ACHN (cell line): Measurements from ENCODE around the gene MRFAP1L1.

Experiments
- DNase-seq: peaks from one replicate; pipeline ENCODE4 v3.0.0-alpha.2; 2015
- in situ Hi-C: cut with HindIII; loops from 2 replicates; pipeline ENCODE4 v1.10.0; 2017; ENCODE audit warnings: low sequenced_read_pairs, low pct_ligation_motif_present, low pct_unique_long_range_greater_than_20kb

Gene MRFAP1L1

DNA sequence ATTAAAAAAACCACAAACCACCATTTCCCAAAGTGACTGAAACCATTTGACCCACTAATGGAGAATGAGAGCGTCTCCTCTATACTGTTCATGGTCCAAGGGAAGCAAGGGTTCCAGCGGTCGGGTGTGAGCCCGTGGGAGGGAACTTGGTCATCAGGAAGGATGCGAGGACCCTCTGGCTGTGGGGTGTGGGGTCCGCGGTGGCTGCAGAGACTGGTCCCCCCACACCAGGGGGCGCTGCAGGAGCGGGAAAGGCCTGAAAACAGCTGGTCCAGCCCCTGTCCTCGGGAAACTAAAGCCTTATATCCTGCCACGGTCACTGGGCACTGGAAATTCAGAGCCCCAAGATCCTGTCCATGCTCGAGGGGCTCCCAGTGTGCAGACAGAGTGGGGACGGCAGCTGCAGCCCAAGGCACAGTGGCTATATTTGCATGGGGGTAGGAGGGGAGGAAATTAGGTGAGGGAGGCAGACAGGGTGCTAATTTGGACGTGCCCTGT lies 10.6 kb upstream of the MRFAP1L1 start:
- in situ Hi-C loops: no loop called here
- DNase-seq: peak; percentile 64

DNA sequence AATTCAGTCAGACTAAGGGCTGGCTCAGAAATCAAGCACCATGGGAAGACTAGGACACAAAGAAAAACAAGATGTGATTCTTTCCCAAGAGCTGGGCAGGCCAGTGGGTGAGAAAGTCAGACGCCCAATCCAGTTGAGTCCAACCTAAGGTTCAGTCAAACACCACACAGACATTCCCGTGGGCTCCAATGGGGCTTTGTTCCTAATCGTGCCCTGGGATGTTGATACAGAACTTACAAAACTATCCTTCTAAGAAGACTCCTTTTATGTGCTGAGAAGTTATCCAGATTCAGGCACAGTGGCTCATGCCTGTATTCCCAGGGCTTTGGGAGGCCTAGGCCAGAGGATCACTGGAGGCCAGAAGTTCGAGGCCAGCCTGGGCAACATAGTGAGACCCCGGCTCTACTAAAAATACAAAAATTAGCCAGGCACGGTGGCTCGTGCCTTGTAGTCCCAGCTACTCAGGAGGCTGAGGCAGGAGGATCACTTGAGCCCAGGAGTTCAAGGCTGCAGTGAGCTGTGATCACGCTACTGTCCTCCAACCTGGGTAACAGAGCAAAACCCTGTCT lies 10.0 kb upstream of the MRFAP1L1 start:
- in situ Hi-C loops: no loop called here
- DNase-seq: no peak

DNA sequence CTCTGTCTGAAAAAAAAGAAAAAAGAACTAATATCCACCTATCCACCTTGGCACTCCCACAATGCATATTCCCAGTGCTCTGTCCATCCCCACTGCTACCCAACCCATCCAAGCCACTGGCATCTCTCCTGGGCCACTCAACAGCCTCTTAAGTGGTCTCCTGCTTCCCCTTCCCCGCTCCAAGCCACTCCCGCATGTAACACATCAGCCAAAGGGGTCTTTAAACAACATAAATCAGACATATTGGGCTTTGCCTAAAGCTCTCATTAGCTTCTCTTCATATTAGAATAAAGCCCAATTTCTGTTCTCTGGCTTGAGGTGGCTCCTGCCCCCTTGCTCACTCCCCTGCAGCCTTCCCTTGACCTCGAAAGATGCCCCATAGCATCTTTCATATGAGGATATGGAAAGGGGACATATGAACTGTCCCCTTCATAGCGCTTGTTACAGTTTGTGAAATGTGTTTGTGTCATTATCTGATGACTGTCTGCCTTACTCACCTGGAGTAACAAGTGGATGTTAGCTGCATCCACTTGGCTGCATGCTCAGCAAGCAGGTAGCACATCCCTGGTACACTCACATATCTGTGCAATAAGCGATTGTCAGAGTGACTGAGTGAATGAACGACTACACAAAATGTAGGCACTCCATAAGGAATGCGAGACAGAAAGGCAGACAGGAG lies 9.4 kb upstream of the MRFAP1L1 start:
- in situ Hi-C loops: no loop called here
- no peak for DNase-seq

DNA sequence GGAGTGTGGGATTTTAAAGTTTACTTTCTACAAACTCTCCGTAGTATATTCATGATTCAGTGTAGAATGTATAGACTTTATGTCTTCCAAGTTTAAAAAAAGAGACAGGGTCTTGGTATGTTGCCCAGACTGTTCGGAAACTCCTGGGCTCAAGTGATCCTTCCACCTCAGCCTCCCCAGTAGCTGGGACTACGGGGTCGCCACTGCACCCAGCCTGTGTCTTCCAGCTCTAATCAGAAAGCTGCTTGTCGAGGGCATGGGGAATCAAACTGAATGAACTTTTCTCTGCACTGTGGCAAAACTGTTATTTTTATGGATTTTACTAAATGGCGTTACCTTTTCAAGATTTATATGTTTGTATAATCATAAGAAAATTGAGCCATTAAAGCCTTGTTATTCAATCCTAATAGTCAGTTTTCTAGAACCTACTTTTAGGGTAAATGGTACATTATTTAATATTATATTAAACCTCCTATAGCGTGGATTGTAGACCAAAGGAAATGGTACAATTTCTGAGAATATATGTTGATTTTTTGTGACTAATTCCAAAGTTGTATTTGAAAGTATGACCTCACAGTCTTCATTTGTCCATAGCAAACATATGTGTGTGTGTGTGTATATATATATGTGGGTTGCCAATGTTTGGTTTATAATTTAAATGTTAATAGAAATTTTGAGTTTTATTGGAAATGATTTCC lies 7.4 kb upstream of the MRFAP1L1 start:
- in situ Hi-C loops: no loop called here
- DNase-seq: no peak

DNA sequence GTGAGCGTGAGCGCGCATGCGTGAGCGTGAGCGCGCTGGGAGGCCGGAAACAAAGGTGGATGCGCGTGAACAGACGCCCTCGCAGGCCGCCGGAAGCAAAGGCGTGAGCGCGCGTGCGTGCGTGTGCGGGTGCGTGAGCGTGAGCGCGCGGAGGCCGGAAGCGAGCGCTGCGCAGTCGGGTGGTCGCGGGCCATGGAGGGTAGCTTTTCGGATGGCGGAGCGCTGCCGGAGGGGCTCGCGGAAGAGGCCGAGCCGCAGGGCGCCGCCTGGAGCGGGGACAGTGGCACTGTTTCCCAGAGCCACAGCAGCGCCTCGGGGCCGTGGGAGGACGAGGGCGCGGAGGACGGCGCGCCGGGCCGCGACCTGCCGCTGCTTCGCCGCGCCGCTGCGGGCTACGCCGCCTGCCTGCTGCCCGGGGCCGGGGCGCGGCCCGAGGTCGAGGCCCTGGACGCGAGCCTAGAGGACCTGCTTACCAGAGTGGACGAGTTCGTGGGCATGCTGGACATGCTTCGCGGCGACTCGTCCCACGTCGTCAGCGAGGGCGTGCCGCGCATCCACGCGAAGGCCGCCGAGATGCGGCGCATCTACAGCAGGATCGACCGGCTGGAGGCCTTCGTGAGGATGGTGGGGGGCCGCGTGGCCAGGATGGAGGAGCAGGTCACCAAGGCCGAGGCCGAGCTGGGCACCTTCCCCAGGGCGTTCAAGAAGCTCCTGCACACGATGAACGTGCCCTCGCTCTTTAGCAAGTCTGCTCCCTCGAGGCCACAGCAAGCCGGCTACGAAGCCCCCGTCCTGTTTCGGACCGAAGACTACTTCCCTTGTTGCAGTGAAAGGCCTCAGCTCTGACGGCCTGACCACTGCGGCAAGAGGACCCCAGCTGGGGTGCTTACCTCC lies 6.6 kb upstream of the MRFAP1L1 start, which contains the start of gene BLOC1S4:
BLOC1S4 (plus strand) TSS at position 157 of the 894 bp plus-strand sequence; CDS start at position 193, 36 bp downstream.
- DNase-seq: peak; percentile 82
- in situ Hi-C loops: no loop called here

DNA sequence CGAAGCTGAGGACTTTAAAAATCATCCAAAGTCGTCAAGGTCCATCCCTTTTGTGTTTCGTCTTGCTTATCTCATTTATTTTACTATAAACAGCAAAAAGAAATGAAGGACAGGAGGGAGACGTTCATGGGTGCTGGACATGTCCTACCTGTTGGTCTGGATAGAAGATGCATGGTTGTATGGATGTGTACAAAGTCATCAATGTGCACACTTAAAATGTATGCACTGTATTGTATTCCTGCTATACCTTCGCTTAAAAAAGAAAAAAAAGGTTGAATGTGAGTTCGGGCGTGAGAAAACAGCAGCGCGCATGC lies 6.0 kb upstream of the MRFAP1L1 start:
- in situ Hi-C loops: no loop called here
- DNase-seq: no peak

DNA sequence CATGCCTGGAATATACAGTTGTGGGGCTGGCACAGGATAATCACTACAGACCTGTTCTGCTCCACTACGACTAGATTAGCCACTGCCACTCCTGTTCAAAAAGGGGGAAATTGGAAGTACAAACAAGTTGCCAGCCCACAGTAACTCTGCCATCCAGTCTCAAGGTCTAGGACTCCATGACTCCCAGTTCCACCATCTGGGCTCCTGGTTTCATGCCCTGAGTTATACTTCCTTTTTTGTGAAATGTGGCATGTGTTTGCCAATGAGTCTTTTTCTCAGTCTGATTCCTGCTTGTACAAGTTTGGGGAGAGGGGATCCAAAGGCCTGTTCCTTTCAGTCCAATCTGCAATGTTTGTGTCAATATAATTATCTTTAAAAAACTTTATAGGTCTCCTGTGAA lies 5.3 kb upstream of the MRFAP1L1 start:
- no peak for DNase-seq
- in situ Hi-C loops: no loop called here

DNA sequence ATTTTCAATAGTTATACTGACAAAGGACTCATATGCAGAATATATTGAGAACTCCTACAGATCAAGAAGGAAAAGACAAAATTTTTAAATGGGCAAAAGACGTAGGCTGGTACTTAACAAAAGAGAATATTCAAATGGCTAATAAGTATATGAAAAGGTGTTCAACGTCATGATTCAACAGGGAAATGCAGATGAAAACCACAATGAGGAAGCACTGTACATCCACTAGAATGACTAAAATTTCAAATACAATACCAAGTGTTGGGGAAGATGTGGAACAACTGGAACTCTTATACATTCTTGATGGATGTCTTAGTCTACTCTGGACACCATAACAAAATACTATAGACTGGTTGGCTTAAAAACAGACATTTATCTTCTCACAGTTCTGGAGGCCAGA lies 1.3 kb upstream of the MRFAP1L1 start:
- no peak for DNase-seq
- in situ Hi-C loops: no loop called here

DNA sequence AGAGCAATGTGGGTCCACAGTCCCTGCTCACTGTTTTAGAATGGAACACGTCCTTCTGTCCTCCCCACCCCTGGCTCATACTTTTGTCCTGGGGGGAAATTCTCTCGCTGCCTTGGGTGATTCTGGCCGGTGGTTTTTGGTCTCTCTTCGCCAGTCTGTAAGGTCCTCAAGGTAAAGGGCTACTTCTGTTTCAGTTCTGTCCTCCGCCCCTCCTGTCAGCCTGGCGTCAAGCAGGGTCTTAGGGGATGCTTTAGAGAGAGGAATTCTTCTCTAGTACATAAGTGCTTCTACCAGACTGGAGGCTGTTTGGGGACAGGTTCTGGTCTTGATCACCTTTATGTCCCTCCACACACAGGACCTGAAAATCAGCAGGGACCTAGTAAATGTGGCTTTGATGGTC lies 617 bp upstream of the MRFAP1L1 start:
- no peak for DNase-seq
- in situ Hi-C loops: no loop called here

DNA sequence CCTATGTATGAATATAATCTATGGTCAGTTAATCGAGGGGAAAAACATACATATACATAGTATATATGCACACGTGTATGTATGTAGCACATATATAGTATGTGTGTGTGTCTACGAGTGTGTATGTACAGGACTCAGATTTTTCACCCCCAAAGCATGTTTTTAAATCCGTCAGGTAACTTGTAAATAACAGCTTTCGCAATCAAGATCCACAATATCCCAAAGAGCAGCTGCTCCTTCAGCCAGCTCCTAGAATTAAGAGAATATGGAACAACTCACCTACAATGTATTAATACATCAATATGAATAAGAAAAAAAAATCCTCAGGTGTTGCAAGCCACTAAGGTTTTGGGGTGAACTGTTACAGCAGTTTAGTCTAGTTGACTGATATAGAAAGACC lies 3.5 kb downstream of the MRFAP1L1 start:
- no peak for DNase-seq
- in situ Hi-C loops: no loop called here

DNA sequence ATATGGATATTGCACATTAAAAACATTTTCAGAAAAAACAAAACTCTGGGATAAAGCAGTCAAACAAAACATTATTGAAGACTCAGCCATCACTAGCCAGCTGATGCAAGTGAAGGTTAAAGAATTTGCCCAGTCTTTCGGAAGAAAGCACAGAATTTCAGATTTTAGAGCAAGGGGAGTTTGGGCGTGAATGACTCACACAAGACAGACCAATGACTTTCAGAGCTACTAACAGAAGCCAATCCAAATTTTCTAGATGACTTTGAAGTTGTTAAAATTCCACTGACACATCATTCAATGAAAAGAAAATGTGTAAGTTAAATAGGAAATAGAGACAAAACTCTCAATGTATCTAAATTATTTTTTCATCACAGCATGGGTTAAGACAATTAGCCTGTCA lies 4.0 kb downstream of the MRFAP1L1 start:
- DNase-seq: no peak
- in situ Hi-C loops: no loop called here

DNA sequence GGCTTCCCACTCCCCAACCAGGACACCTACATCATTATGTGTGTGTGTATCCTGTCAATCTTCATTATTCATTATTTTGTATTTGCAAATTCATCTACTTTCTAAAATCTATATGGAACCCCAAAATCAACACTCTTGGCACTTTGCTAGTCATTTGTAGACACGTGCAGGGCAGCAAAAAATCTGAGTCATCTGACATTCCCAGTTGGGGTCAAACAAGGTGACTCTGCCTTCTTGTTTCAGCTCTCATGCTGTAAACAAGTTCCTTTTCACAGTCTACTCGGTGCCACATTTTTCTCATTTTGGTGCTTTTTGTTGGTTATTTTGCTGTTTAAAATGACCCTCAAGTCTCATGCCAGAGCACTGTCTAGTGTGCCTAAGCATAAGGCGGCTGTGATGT lies 5.9 kb downstream of the MRFAP1L1 start:
- in situ Hi-C loops: no loop called here
- no peak for DNase-seq

DNA sequence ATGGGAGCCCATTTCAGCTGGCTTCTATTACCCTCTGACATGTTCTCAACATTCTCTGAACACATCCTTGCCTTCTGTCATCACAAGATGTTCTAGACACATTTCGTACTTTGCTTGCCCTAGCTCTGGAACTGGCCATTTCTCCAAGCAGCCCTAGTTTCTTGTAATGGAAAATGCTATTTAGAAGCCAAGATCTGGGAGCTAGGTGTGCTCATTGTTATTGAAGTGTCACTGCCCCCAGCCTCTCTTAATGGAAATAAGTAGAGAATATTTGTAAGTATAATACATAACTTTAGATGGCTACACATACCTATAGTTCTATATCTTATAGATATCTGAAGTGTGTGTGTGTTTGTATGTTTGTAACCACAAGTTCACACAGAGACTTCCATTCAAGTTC lies 6.9 kb downstream of the MRFAP1L1 start:
- DNase-seq: no peak
- in situ Hi-C loops: no loop called here

DNA sequence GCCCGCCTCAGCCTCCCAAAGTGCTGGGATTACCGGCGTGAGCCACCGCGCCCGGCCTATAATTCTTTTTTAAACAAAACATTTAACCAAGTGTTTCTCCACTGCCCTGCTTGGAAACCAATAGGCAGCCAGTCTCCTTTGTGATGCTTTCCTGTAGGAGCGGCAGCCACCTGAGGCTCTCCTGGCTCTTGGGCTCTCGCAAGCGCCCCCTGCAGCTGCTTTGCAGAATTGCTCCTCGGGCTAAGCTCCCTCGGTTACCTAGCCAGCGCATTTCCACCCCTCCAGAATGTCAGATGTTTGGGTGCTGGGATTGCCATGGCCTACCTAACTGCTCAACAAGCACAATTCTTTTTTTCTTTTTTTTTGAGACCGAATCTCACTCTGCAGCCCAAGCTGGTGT lies 8.3 kb downstream of the MRFAP1L1 start:
- DNase-seq: no peak
- in situ Hi-C loops: no loop called here

DNA sequence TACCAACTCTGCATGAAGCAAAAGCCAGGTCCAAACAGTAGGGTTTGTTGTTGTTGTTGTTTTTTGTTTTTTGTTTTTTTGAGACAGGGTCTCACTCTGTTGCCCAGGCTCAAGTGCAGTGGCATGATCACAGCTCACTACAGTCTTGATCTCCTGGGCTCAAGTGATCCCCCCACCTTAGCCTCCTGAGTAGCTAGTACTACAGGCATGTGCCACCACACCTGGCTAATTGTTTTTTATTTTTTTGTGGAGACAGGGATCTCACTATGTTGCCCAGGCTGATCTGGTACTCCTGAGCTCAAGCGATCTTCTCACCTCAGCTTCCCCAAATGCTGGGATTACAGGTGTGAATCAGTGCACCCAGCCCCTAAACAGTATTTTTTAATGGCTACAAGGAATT lies 9.8 kb downstream of the MRFAP1L1 start:
- in situ Hi-C loops: no loop called here
- no peak for DNase-seq

DNA sequence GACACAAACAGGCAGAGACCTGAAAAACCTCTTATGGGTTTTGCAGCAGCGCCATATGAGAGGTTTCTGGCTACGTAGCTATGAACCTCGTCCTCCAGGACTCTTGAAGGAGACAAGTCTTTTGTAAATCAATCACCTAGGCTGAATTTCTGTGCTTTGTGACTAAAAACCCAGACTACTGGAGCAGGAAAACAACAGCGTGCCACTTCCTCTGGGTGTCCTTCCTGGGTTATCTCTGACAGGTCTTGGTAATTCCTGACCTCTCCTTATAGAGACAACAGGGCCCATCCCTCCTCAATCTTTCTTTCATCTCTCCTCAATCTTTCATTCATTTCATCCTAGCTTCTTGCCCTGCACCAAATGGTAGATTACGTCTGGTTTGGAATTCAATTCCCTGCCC lies 10.3 kb downstream of the MRFAP1L1 start:
- DNase-seq: no peak
- in situ Hi-C loops: no loop called here

DNA sequence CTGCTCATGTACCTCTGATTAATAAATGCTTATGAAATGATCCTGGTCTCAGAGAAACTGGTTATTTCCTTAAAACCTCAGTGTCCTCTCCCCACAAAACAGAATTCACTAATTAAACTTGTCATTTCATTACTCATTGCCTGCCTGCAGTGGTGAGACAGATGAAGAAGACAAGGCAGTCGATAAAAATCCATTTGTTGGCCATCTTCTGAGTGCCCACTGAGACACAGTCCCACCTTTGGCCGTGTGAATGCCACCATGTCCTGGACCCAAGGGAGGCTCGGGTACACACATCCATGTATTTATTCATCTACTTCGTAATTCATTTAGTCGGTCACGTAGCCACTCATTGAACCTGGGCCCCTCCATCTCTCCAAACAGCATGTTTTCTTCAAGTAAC lies 12.5 kb downstream of the MRFAP1L1 start:
- DNase-seq: no peak
- in situ Hi-C loops: no loop called here

DNA sequence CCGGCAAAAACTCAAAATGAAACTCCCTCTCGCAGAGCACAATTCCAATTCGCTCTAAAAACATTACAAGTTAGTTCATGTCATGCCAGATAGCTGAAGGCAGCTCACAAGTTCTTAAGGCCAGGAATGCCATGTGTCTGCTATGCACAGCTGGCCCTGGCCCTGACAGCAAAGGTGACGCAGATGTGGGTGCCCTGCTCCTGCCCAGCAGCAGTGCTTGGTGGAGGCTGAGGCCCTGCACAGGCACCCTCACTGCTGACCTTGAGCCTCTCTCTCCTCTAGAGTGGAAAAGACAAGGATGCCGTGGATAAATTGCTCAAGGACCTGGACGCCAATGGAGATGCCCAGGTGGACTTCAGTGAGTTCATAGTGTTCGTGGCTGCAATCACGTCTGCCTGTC lies 13.1 kb downstream of the MRFAP1L1 start:
- no peak for DNase-seq
- in situ Hi-C loops: no loop called here
